Hepatocyte (in vitro differentiated cells): ENCODE data around the gene KIF22. TPM values are rescaled to one million over a fixed set of nuclear protein-coding genes. Genes with fewer than 3 reads are reported as not detected.
"Not testable (repeated sequence)": the region's sequence is repeated elsewhere in the genome, so short reads cannot be mapped to it uniquely, and the experiment has no call there.

ENCODE experiments used
- DNase-seq: peaks from one replicate; pipeline ENCODE4 v3.0.0-alpha.2; 2016; ENCODE audit warnings: low spot score
- H2AFZ ChIP-seq: fragments of 200-600 bp; sonication (generic); 2 replicates; pipeline ENCODE4 v1.6.0; 2016; ENCODE audit warnings: antibody characterized with exemption, mild to moderate bottlenecking
- H3K27ac ChIP-seq: fragments of 200-600 bp; sonication (generic); 2 replicates; pipeline ENCODE4 v1.5.1; 2016; ENCODE audit warnings: mild to moderate bottlenecking
- H3K27me3 ChIP-seq: fragments of 200-600 bp; sonication (generic); 2 replicates; pipeline ENCODE4 v1.6.1; 2016
- H3K36me3 ChIP-seq: fragments of 200-600 bp; sonication (generic); replicated peaks from 2 replicates; pipeline ENCODE4 v1.5.1; 2016; ENCODE audit warnings: low read depth; ENCODE audit not compliant: insufficient read depth
- H3K4me1 ChIP-seq: fragments of 200-600 bp; sonication (generic); 2 replicates; pipeline ENCODE4 v1.5.1; 2016; ENCODE audit warnings: mild to moderate bottlenecking, moderate library complexity; ENCODE audit not compliant: insufficient read depth
- H3K4me2 ChIP-seq: fragments of 200-600 bp; sonication (generic); 2 replicates; pipeline ENCODE4 v1.6.0; 2016
- H3K4me3 ChIP-seq: fragments of 200-600 bp; sonication (generic); 2 replicates; pipeline ENCODE4 v1.5.1; 2016; ENCODE audit warnings: mild to moderate bottlenecking
- H3K79me2 ChIP-seq: fragments of 200-600 bp; sonication (generic); 2 replicates; pipeline ENCODE4 v1.6.0; 2017; ENCODE audit warnings: mild to moderate bottlenecking
- H3K9me2 ChIP-seq: fragments of 200-600 bp; sonication (generic); replicated peaks from 2 replicates; pipeline ENCODE4 v1.6.0; 2017; ENCODE audit warnings: mild to moderate bottlenecking; ENCODE audit not compliant: insufficient read depth
- H3K9me3 ChIP-seq: fragments of 200-600 bp; sonication (generic); 2 replicates; pipeline ENCODE4 v1.5.1; 2016; ENCODE audit warnings: low read depth, mild to moderate bottlenecking
- H4K20me1 ChIP-seq: fragments of 200-600 bp; sonication (generic); 2 replicates; pipeline ENCODE4 v1.6.0; 2016; ENCODE audit warnings: mild to moderate bottlenecking; ENCODE audit not compliant: insufficient read depth, poor library complexity, severe bottlenecking
- CTCF ChIP-seq: fragments of 200-600 bp; sonication (generic); IDR thresholded peaks from 2 replicates; pipeline ENCODE4 v1.5.1; 2016; ENCODE audit warnings: antibody characterized with exemption, mild to moderate bottlenecking; ENCODE audit not compliant: poor library complexity
- EZH2 ChIP-seq: fragments of 200-600 bp; sonication (generic); IDR thresholded peaks from 2 replicates; pipeline ENCODE4 v1.6.1; 2016; ENCODE audit warnings: antibody characterized with exemption, mild to moderate bottlenecking, borderline replicate concordance
- EZH2phosphoT487 ChIP-seq: fragments of 200-600 bp; sonication (generic); IDR thresholded peaks from one replicate; pipeline ENCODE4 v1.6.1; 2018; ENCODE audit warnings: antibody characterized with exemption, mild to moderate bottlenecking, low read depth, moderate library complexity; ENCODE audit not compliant: unreplicated experiment, severe bottlenecking
- WGBS: methylation state at CpG from one replicate; pipeline ENCODE4 v1.1.6; 2016; ENCODE audit warnings: low lambda C conversion rate; ENCODE audit errors: missing lambda C conversion rate; 5-methylcytosine and 5-hydroxymethylcytosine counted together
- polyA plus RNA-seq: library from polyadenylated mRNA; unstranded; fragments of >200 nt; fragmentation: Nextera tagmentation; extraction: Ambion mirVana; gene quantifications from 2 replicates; pipeline ENCODE4 v1.2.1, GENCODE V29; 2016
- total RNA-seq: library from RNA; depleted of rRNA; stranded (reverse); fragments of >200 nt; gene quantifications from 2 replicates; pipeline ENCODE4 v1.2.3, GENCODE V29; 2014

Gene KIF22
- total and polyA plus RNA-seq, 2 experiments from 2014 or later: 42.5 to 42.6 TPM

GRCh38 chr16:29753516-29753915, 37.0 kb upstream of the KIF22 start:
- Histone ChIP-seq H3K4me2 (no peak overlapping the region), H4K20me1 (no peaks in the 10 kb centered on the region), H3K27me3 (no peaks in the 10 kb centered on the region), H3K27ac (no peak overlapping the region), H3K4me1 (peaks cover 21% of the 10 kb centered on the region), H2AFZ (no peak overlapping the region), H3K9me2 (no peaks in the 10 kb centered on the region), H3K79me2 (no peaks in the 10 kb centered on the region), H3K9me3 (no peaks in the 10 kb centered on the region), H3K4me3 (no peak overlapping the region), H3K36me3 (no peaks in the 10 kb centered on the region)
- WGBS: 87% methylated on average over 1 of the region's 1 CpG
- no peak for DNase-seq
- no peak for TF ChIP-seq EZH2phosphoT487
- no peak for TF ChIP-seq EZH2
- no peak for TF ChIP-seq CTCF

- H3K4me3 ChIP-seq: no peak overlapping the region
- H3K4me1 ChIP-seq: peaks cover 27% of the 10 kb centered on the region
- H3K9me2 ChIP-seq: no peaks in the 10 kb centered on the region
- peak; percentile 52 for DNase-seq
- H3K4me2 ChIP-seq: no peak overlapping the region
- no peak for TF ChIP-seq EZH2phosphoT487
- no peak for TF ChIP-seq CTCF
- TF ChIP-seq EZH2: no peak
- H3K27ac ChIP-seq: peak overlapping the region; percentile 58
- H2AFZ ChIP-seq: no peak overlapping the region
- no peaks in the 10 kb centered on the region for H4K20me1 ChIP-seq
- no peaks in the 10 kb centered on the region for H3K9me3 ChIP-seq
- 50% methylated on average over 1 of the region's 1 CpG for WGBS
- no peaks in the 10 kb centered on the region for H3K79me2 ChIP-seq
- no peaks in the 10 kb centered on the region for H3K36me3 ChIP-seq
- H3K27me3 ChIP-seq: no peaks in the 10 kb centered on the region
Observed at GRCh38 chr16:29756654-29757053, 33.9 kb upstream of the KIF22 start.

- 65% methylated on average over 8 of the region's 8 CpGs for whole genome bisulfite sequencing
- H3K9me3 ChIP-seq, H3K79me2 ChIP-seq, H2AFZ ChIP-seq, H4K20me1 ChIP-seq, H3K36me3 ChIP-seq, H3K27me3 ChIP-seq, H3K9me2 ChIP-seq, H3K4me3 ChIP-seq, DNase-seq: not testable (repeated sequence)
- Histone ChIP-seq H3K4me1 (peaks cover 27% of the 10 kb centered on the region), H3K4me2 (peak overlapping the region; percentile 14), H3K27ac (peak overlapping the region; percentile 58)
Observed at GRCh38 chr16:29757086-29757485, 33.5 kb upstream of the KIF22 start.

GRCh38 chr16:29757950-29758466, 32.5 kb upstream of the KIF22 start:
- no peak for TF ChIP-seq CTCF
- TF ChIP-seq EZH2phosphoT487: no peak
- TF ChIP-seq EZH2: no peak
- Histone ChIP-seq H3K27me3 (no peaks in the 10 kb centered on the region), H3K36me3 (no peaks in the 10 kb centered on the region), H3K9me3 (no peaks in the 10 kb centered on the region), H3K4me1 (peaks cover 27% of the 10 kb centered on the region), H3K79me2 (no peaks in the 10 kb centered on the region), H3K4me2 (no peak overlapping the region), H3K27ac (peak overlapping the region; percentile 58), H3K9me2 (no peaks in the 10 kb centered on the region), H3K4me3 (no peak overlapping the region), H4K20me1 (no peaks in the 10 kb centered on the region), H2AFZ (peak overlapping the region; percentile 53)
- WGBS: 64% methylated on average over 6 of the region's 6 CpGs
- peak; percentile 46 for DNase-seq
